ENCODE data around the gene MAFG. TPM values are rescaled to one million over a fixed set of nuclear protein-coding genes. Genes with fewer than 3 reads are reported as not detected.

MAFG gene
- total and polyA plus RNA-seq, 2 of the 13 experiments (the other 11 are each of a cell fraction or from before 2014, with no cell fraction given) = 14.5 to 20.0 TPM

- TF ChIP-seq ZBTB39 (CRISPR knock-in tag; IDR thresholded peaks at IDR 0.05) = peak; percentile 90; the same call in 1 of the 2 replicates
- TF ChIP-seq IRF9 (CRISPR knock-in tag; IDR thresholded peaks at IDR 0.05; ENCODE audit: borderline replicate concordance) = 0 out of 2 replicates have a peak, but pooled peaks have one; percentile 6
- TF ChIP-seq ZNF577 (CRISPR knock-in tag; IDR thresholded peaks at IDR 0.05; ENCODE audit: borderline replicate concordance, low read depth) = no peak
- no peak for TF ChIP-seq BRF2 (CRISPR knock-in tag; IDR thresholded peaks at IDR 0.05)
- TF ChIP-seq PHF20 (CRISPR knock-in tag; IDR thresholded peaks at IDR 0.05) = peak; percentile 38
- no peak for TF ChIP-seq ZNF34 (CRISPR knock-in tag; IDR thresholded peaks at IDR 0.05; ENCODE audit: borderline replicate concordance)
- no peak for TF ChIP-seq MATR3 (CRISPR knock-in tag; IDR thresholded peaks at IDR 0.05)
- TF ChIP-seq SP5 (CRISPR knock-in tag; IDR thresholded peaks at IDR 0.05; ENCODE audit: borderline replicate concordance, low read depth) = peak; percentile 38; the same call in 1 of the 2 replicates
- TF ChIP-seq FOXJ3 (CRISPR knock-in tag; IDR thresholded peaks at IDR 0.05; ENCODE audit: borderline replicate concordance) = no peak
- no peak for TF ChIP-seq DZIP1 (CRISPR knock-in tag; IDR thresholded peaks at IDR 0.05)
- no peak for TF ChIP-seq NFYC (CRISPR knock-in tag; IDR thresholded peaks at IDR 0.05)
- TF ChIP-seq HINFP (CRISPR knock-in tag; IDR thresholded peaks at IDR 0.05; ENCODE audit: low read depth) = no peak
- no peak for TF ChIP-seq ZNF3 (CRISPR knock-in tag; IDR thresholded peaks at IDR 0.05)
- 0 out of 2 replicates have a peak, but pooled peaks have one; percentile 68 for TF ChIP-seq KLF13 (CRISPR knock-in tag; IDR thresholded peaks at IDR 0.05)
- no peak; the same call in none of the 2 replicates for TF ChIP-seq ZNF547 (CRISPR knock-in tag; IDR thresholded peaks at IDR 0.05)
- TF ChIP-seq ZBTB34 (CRISPR knock-in tag; IDR thresholded peaks at IDR 0.05) = no peak
- TF ChIP-seq TRIM24 (CRISPR knock-in tag; IDR thresholded peaks at IDR 0.05) = no peak
- TF ChIP-seq RFX1 (IDR thresholded peaks at IDR 0.05) = no peak
Observed at GRCh38 chr17:81976332-81977210, 49.0 kb upstream of the MAFG start (continued).

All from HepG2 (cell line).